ENCODE results near the gene NR2F6.

DNA sequence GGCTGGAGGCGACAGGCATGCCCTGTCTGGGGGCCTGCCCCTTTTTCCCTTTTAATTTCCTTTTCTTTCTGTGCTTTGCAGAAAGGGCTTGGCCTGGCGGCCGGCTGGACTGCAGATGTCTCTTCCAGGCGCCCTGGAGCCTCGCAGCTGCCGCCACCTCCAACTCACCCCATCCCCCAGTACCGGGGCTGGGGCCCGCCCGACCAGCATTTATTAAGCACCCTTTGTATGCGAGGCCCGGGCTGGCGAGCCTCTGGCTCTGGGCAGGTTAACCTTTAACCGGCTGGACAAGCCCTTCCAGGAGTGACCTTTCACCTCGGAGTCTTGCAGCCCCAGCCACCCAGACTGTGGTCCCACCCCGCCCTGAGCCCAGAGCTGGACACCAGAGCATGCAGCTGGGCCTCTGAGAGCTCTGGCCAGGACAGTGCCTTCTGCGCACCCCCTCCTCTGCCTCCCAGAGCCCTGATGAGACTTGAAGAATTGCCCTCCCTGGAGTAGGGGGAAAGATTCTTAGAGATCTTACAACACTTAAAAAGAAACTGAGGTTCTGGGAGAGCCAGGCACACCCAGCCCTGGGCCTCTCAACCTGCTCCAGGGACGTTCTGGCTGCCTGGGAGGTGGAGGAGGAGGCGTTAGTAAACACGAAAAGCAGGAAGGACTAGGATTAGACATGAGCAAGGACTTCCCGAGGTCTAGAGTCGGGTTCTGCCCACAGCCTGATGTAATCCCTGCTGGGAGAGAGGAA, 1.1 kb upstream of the NR2F6 start:
- TF ChIP-seq, protein P1, sequence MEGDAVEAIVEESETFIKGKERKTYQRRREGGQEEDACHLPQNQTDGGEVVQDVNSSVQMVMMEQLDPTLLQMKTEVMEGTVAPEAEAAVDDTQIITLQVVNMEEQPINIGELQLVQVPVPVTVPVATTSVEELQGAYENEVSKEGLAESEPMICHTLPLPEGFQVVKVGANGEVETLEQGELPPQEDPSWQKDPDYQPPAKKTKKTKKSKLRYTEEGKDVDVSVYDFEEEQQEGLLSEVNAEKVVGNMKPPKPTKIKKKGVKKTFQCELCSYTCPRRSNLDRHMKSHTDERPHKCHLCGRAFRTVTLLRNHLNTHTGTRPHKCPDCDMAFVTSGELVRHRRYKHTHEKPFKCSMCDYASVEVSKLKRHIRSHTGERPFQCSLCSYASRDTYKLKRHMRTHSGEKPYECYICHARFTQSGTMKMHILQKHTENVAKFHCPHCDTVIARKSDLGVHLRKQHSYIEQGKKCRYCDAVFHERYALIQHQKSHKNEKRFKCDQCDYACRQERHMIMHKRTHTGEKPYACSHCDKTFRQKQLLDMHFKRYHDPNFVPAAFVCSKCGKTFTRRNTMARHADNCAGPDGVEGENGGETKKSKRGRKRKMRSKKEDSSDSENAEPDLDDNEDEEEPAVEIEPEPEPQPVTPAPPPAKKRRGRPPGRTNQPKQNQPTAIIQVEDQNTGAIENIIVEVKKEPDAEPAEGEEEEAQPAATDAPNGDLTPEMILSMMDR (conservative IDR thresholded peaks at IDR 0.05), result no peak
- no peak for TF ChIP-seq ZFX (IDR thresholded peaks at IDR 0.05)

All from C4-2B (cell line).